HG03378 (cell line): ENCODE measurements around the gene F7.
"Not testable (repeated sequence)": the region's sequence is repeated elsewhere in the genome, so short reads cannot be mapped to it uniquely, and the experiment has no call there.

Experiments used
- ATAC-seq: cut with Tn5 transposase; IDR thresholded peaks from one replicate; pipeline ENCODE4 v1.9.1; 2021; ENCODE audit warnings: mild to moderate bottlenecking, moderate library complexity; ENCODE audit not compliant: unreplicated experiment

The F7 gene

DNA sequence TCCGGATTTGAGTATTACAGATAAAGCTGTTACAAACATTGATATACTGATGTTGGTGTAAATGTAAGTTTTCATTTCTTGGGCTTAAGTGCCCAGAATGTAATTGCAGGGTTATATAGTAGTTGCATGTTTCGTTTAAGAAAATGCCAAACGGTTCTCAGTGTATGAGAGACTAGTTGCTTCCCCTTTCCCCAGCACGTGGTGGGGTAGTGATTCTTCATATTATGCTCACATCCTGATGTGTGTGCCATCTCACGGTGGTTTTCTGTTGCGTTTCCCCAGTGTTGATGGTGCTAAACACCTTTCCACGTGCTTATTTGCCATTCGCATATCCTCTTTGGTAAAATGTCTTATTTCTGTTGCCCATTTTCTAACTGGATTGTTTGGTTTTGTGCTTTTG, 34.7 kb upstream of the F7 start:
- ATAC-seq: no peak

- no peak for ATAC-seq
These were observed 33.2 kb upstream of the F7 start for GRCh38 chr13:113072376-113072775.

DNA sequence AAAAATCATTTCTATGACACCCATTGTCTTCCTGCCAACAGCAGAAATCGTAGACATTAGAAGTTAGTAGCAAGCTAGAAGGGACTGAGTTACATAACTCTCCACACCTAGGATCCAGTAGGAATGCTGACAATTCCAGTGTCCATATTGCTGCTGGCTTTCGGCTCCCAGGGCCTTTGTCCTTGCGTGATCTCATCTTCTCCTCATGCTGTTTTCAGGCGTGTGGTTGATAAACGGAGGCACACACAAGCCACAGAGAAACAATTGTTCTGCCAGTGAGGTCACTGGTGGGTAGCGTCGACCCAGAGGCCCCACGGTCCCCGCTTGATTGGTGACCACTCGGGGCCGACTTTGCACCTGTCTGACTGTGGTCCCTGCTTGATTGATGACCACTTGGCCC, 31.6 kb upstream of the F7 start:
- ATAC-seq: no peak

GRCh38 chr13:113074401-113074800, 31.2 kb upstream of the F7 start:
- no peak for ATAC-seq

DNA sequence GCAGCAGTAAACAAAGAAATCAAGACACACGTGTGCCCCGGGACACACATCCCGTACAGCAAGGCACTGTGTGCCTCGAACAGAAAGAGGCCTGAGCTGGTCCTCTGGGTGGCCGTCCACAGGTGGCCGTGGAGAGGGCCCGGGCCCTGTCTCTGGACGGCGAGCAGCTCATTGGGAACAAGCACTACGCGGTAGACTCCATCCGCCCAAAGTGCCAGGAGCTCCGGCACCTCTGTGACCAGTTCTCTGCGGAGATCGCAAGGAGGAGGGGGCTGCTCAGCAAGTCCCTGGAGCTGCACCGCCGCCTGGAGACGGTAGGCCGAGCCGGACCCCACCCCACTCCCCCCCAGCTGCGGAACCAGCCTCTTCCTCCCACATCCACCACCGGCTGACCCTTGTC, 30.7 kb upstream of the F7 start:
- ATAC-seq: no peak

GRCh38 chr13:113075711-113076110, 29.9 kb upstream of the F7 start:
- ATAC-seq: no peak

DNA sequence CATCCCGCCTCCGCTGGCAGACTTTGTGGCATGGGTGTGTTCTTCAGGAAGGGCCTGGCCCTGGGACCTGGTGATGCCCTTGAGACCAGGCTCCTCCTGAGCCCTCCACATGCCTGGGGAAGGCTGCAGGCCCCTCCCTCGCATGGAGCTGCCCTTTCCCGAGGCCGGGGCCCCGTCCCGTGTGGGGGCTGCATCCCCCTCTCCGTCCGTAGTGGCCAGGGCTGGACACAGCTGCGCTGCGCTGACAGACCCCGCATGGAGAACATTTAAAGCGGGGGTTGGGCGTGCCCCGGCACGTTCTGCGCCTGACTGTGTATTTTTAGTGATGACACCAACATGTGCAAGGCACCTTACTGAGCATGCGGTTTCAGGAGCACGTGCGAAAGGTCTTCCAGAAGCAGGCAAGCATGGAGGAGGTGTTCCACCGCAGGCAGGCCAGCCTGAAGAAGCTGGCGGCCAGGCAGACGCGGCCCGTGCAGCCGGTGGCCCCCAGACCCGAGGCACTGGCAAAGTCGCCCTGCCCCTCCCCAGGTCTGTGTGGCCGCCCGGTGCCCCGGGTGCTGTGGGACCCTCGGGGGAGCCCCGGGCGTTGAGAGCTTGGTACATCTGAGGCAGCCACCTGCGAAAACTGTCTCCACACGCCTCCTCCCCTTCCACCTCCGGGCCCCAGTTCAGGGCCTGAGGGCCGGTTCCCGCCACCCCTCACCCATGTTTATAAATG, 28.8 kb upstream of the F7 start:
- no peak for ATAC-seq

GRCh38 chr13:113077566-113077952, 28.0 kb upstream of the F7 start:
- ATAC-seq: no peak

GRCh38 chr13:113077953-113078901, 27.4 kb upstream of the F7 start:
- ATAC-seq: no peak

GRCh38 chr13:113078902-113079780, 26.4 kb upstream of the F7 start:
- no peak for ATAC-seq

GRCh38 chr13:113079781-113080080, 25.9 kb upstream of the F7 start:
- not testable (repeated sequence) for ATAC-seq

- ATAC-seq: no peak
These were observed 25.2 kb upstream of the F7 start for GRCh38 chr13:113080361-113080831.

GRCh38 chr13:113080901-113081521, 24.6 kb upstream of the F7 start:
- ATAC-seq: no peak

GRCh38 chr13:113082198-113083021, 23.2 kb upstream of the F7 start:
- no peak for ATAC-seq

DNA sequence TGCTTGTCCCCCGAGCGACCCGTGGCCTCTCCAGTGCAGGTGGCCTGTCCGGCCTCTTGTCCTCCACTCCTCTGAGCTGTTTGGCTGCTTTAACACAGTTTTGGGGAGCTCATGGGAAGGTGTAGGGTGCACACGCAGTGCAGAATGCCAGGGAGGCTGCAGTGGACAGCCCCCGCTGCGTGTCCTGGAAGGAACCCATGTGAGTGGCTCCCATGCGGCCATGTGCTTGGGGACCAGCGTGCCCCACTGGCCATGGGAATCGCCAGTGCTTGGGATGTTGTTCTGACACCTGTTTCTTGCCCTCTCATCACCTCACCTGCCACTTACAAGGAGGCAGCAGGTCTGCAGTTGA, 22.6 kb upstream of the F7 start:
- no peak for ATAC-seq

DNA sequence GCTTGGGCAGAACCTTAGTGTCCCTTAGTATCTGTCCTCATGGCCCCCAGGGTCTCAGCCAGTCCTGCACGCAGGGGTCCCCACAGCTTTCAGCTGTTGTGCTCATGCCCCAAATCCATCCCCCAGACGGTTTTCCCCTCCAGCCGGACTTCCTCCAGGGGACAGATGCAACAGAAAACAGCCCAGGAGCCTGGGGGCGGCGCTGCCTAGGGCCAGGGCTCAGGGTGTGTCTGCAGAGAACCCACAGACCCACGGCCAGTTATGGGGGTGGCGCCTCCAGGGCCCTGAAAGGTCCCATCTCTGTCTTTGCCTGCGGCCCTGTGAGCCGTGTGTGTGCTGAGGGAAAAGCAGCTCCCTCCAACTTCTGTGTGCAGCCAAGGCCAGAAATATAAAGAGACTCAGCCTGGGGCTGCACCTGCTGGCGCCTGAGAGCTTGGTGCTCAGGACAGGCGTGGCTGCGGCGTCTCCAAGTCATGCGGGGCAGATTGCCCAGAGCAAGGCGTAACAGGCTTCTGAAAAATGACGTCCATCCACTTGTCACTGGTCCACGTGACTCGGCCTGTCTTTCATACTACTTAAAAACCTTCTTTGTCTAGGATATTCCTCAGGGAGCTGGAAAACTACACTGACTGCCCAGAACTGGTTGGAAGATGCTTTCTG, 22.1 kb upstream of the F7 start:
- ATAC-seq: no peak

DNA sequence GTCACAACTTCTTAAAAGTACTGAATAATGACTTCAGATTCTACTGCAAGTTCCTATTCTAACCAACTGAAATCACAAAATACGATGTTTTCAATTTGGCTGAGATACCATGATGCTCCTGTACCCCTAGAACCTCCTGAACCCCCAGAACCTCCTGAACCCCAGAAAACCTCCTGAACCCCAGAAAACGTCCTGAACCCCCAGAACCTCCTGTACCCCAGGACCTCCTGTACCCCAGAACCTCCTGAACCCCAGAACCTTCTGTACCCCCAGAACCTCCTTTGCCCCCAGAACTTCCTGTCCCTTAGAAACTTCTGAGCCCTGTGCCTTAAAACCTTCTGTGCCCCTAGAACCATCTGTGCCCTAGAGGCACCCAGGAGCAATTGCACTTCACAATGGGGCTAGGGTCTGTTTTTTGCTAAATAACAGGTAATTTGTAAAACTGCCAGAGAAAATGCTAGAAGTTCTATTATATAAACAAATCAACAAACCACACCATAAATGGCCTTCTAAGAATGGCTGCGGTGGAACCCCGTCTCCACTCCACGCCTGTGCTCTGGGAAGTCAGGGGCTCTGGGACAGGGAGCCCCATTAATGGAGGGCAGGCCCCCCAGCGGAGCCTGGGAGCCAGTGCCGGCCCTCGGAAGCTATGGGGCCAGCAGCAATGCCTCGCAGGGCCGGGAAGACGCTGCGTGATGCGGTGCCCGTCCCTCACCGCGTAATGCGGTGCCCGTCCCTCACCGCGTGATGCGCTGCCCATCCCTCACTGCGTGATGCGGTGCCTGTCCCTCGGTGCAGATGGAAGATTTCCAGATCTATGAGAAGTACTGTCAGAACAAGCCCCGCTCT, 21.3 kb upstream of the F7 start:
- no peak for ATAC-seq

GRCh38 chr13:113084943-113085540, 20.5 kb upstream of the F7 start:
- no peak for ATAC-seq
